GF-D8 (cell line): ENCODE results near the gene TFIP11.
A peak's percentile ranks its signal among the peaks of the same experiment; 100 is the strongest.

Source experiments
- DNase-seq: peaks from one replicate; lab custom pipeline; 2025; lab: John Stamatoyannopoulos, UW

The TFIP11 gene

DNA sequence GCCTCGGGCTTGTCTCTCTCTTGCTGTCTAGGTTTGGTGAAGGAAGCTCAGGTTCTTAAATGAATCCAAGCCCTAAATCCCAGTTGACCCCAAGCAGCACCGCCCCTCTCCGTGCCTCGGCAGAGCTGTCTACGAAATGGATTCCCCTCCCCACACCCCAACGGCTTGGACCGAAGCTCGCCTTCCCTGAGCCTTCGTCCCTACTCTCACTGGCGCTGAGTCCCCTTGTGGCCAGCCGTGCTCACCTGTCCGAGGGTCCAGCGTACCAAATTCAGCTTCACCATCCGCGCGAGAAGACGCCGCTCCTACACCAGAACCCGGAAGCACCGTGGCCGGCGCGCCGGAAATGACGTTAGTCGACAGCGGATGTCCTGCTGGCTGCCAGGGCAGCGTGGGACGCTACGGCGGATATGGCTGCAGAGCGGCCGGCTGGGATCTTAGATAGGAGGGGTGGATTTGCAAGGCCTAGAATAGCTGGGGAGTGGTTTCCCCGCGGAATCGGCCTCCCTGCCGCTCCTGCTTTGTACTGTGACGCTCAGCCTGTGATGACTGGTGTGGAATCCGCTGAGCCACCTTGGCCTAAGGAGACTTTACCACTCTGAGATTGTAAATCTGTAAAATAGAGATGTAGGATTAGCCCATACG, at the start of gene TFIP11:
Gene TFIP11 (minus strand): TSS at position 325 of the 645 bp plus-strand sequence. CDS start 2,201 bp downstream, outside the sequence.
- peak; percentile 65 for DNase-seq

DNA sequence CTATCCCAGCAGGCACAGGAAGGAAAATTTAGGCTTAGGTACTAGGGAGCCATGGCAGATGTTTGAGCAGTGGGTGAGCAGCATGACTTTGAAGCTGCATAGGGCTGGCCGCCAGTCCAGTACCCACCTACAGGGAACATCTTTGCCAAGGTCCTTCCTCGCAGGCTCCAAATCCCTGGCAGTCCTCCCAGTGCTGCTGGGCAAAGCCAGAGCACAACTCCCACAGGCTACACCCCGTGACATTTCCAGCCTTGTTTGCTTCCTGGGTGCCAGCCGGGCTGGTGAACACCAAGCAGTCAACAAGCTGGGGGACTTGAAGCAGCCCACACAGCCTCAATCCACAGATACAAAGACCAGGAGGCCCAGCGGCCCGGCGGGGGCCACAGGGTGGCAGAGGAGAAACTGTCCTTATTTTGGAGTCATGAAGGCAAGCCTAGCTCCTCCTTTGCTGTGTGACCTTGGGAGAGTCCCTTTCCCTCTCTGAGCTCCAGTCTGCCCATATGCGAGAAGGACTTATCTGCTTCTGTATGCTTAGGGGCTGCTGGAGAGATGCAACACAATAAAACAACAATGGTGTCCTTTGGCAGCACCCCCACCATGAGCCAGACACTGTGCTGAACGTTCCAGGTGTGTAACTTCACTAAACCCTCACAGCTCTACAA, 49.6 kb upstream of the TFIP11 start:
- no peak for DNase-seq

DNA sequence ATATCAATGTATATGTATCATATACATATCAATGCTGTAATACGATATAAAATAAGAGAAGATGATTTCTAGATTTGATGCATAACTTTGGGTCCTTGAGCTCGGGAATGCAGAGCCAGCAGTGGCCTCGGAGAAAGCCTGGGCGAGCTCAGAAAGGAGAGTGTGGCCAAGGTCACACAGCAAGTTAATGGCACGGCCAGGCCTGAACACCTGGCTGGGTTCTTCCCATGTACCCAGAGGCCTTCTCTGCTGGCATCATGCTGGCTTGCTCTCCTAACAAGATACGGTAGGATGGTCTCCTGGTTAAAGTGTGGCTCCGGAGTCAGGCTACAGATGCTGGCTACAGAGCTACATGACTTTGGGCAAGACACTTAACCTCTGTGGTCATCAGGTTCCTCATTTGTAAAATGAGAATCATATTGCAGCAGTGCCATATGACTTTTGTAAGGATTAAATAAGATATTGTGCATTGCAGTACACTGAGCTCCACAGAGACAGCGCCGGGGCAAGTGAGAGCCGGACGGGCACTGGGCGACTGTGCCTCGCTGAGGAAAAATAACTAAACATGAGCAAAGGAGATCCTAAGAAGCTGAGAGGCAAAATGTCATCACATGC, 47.8 kb upstream of the TFIP11 start:
- DNase-seq = no peak

GRCh38 chr22:26558248-26558895, 46.1 kb upstream of the TFIP11 start:
- DNase-seq = no peak

DNA sequence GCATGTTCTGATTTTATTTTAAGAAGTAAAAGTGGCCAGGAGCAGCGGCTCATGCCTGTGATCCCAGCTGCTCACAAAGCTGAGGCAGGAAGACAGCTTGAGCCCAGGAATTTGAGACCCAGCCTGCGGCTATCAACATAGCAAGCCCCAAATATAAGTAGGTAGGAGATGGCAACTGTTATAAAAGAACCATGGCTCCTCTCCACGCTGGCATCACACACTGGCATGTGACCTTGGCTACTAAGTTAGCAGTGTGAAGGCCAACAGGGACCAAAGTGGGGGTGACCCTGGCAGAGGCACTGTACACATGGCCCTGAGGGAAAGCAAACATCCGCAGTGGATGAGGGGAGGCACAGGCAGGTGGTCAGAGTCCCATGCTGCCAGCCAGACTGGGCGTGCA, 44.6 kb upstream of the TFIP11 start:
- DNase-seq = no peak

DNA sequence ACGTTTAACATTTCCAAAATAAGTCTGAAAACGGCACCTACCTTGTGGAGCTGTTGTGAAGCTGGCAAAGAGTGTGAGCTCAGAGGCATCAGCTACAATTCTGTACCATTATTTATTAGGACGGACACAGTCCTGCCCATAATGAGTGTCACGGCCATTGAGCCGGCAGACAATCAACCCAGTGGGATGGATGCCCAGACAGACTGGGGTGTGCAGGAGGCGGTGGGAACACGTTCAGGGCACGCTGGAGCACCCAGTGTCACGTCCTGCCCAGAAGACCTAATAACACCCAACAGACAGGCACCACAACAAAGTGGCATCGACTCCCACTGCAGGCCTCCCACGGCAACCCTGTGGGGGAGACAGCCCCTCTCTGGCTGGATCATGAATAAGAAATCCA, 43.2 kb upstream of the TFIP11 start:
- no peak for DNase-seq

GRCh38 chr22:26554956-26555355, 42.7 kb upstream of the TFIP11 start:
- DNase-seq = no peak

DNA sequence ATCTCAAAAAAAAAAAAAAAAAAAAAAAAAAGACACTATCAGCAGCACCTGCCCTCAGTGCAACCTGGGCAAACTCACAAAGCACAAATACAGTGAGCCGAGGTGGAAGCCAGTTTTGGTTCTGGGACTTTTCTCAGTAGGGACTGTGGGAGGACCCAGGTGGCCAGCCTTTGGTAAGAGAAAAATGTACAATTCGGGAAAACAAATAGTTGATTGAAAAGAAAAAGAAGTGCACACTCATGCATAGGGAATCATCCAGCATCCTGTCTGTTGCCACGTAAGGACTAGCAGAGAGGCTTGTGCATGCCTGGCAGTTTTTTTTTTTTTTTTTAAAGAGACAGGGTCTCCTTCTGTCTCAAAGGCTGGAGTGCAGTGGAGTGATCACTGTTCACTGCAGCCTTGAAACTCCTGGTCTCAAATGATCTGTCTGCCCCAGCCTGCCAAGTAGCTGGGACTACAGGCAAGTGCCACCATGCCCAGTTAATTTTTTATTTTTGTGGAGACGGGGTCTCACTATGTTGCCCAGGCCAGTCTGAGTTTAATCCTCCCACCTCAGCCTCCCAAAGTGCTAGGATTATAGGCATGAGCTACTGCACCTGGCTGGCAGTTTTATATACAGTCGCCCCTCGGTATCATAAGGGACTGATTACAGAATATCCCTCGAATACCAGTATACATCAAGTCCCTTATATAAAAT, 40.9 kb upstream of the TFIP11 start:
- DNase-seq = no peak

GRCh38 chr22:26552466-26552865, 40.2 kb upstream of the TFIP11 start:
- DNase-seq = no peak

- DNase-seq = no peak
Measured at GRCh38 chr22:26551568-26551967, 39.3 kb upstream of the TFIP11 start.

GRCh38 chr22:26550498-26551033, 38.3 kb upstream of the TFIP11 start:
- no peak for DNase-seq

DNA sequence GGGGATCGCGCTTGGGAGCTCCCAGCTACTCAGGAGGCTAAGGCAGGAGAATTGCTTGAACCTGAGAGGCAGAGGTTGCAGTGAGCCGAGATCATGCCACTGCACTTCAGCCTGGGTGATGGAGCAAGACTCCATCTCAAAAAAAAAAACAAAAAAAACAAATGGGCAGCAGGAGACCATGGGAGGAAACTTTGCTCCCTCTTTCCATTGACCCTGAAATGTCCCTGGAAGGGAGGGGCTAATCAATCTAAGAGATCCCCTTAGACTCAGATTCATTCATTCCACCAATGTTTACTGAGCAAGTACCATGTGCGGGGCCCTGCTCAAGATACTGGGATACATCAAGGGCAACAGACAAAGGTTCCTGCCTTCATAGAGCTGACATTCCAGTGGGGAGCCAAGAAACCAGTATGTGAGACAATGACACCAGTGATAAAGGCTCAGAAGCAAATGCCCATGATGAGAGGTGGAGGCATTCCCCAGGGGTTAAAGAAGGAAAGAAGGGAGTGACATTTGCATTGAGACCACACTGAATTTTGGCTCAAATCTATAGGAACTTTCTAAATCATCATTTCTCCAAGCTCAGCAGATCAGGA, 37.7 kb upstream of the TFIP11 start:
- DNase-seq = no peak

DNA sequence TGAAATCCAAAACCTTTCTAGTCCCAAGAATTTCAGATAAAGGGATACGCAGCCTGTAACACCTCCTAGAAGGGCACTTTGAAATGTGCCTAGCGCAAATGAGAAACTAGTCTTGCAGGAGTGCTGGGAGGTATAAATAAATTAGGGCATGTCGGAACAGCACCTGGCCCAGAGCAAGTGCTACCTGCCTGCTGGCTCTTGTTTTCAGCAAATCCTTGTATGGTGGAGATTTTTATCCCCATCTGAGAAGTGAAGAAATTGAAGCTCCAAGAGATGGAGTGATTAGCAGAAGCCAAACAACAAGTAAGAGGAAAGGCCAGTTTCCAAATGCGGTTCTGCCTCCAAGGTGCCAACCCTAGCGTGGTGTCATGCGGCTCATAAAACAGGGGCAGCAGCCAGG, 36.7 kb upstream of the TFIP11 start:
- no peak for DNase-seq

- DNase-seq = no peak
Measured at GRCh38 chr22:26548303-26548702, 36.0 kb upstream of the TFIP11 start.

- DNase-seq = no peak
Measured at GRCh38 chr22:26547837-26548236, 35.6 kb upstream of the TFIP11 start.

DNA sequence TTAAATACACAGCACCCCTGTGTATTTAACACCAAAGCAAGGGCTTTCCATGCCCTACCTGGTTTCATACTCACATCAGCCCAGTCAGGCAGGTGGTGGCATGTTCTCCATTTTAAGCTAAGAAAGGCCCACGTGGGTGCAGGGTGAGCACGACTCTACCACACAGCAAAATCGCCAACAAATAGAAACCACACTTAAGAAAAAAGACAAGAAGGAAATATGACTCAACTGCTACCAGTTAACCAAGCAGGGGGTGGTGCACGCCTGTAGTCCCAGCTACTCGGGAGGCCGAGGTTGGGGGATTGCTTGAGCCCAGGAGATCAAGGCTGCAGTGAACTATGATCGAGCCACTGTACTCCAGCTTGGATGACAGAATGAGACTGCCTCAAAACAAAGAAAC, 35.2 kb upstream of the TFIP11 start:
- DNase-seq = no peak

DNA sequence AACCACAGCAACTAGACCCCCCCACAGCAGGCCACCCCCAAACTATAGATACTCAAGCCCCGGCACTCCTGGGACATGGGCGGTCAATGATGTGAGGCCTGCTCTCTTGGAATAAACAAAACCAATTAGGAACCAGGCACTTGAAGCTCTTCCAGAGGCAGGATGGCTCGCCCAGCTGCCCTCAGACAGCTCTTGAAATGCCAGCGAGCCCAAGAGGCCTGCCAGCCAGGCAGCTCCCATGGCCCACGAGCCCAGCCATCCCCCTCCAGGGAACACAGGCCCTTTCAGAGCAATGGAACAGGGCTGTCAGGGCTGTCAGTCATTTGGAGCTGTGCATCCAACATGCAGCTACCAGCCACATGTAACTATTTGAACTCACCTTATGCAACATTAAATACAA, 34.0 kb upstream of the TFIP11 start:
- no peak for DNase-seq

- DNase-seq = no peak
Measured at GRCh38 chr22:26545827-26546226, 33.6 kb upstream of the TFIP11 start.

GRCh38 chr22:26545385-26545784, 33.1 kb upstream of the TFIP11 start:
- no peak for DNase-seq

- DNase-seq = no peak
Measured at GRCh38 chr22:26544489-26544888, 32.2 kb upstream of the TFIP11 start.

- DNase-seq = peak; percentile 73
Measured at GRCh38 chr22:26542831-26543230, 30.6 kb upstream of the TFIP11 start.
